Type B pancreatic cell (in vitro differentiated cells): ENCODE data around the gene FILIP1. TPM values are rescaled to one million over a fixed set of nuclear protein-coding genes. Genes with fewer than 3 reads are reported as not detected.

Experiments used
- DNase-seq: peaks from one replicate; pipeline ENCODE4 v3.0.0; 2021; ENCODE audit warnings: mixed read lengths; ENCODE audit not compliant: unreplicated experiment; ENCODE audit errors: extremely low spot score
- H3K27ac Mint-ChIP-seq: 2 replicates; pipeline ENCODE4 v1.8.0; 2021; ENCODE audit warnings: mild to moderate bottlenecking, mixed read lengths
- H3K27me3 Mint-ChIP-seq: 2 replicates; pipeline ENCODE4 v1.8.0; 2021; ENCODE audit warnings: mixed read lengths
- H3K36me3 Mint-ChIP-seq: 2 replicates; pipeline ENCODE4 v1.8.0; 2021; ENCODE audit warnings: mixed read lengths
- H3K4me1 Mint-ChIP-seq: one replicate; pipeline ENCODE4 v1.8.0; 2021; ENCODE audit warnings: mixed read lengths; ENCODE audit not compliant: unreplicated experiment
- H3K4me3 Mint-ChIP-seq: 2 replicates; pipeline ENCODE4 v1.8.0; 2021; ENCODE audit warnings: mild to moderate bottlenecking, mixed read lengths
- H3K9me3 Mint-ChIP-seq: 2 replicates; pipeline ENCODE4 v1.8.0; 2021; ENCODE audit warnings: mixed read lengths
- total RNA-seq: library from RNA; stranded (reverse); gene quantifications from 2 replicates; pipeline ENCODE4 v1.2.1, GENCODE V29; 2021; ENCODE audit warnings: low replicate concordance
- TF ChIP-seq, protein P1 (sequence below): fragments of 200-600 bp; sonication (generic); conservative IDR thresholded peaks from 2 replicates; pipeline ENCODE4 v1.5.0; 2021; ENCODE audit warnings: antibody characterized with exemption, mild to moderate bottlenecking

FILIP1 gene
- total RNA-seq, 1 donor from 2014 or later, result 5.0 TPM

DNA sequence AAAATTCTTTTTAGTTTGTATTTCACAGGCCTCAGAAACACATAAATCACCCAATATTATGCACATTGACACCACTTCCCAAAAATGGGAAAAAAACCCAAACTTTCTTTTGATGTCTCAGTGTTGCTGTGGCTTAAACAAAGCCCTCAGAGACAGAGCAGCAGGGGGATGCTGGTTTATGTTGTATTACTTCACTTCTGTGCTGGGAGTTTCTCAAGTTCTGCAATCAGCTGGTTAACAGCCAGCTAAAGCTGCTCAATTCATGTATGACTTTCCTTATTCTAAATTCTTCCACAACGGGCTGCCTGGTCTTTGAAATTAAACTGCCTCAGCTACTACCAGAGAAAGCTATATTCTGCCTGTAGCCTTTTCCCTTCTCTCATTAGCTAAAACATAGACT lies 5.6 kb downstream of the FILIP1 start:
- no peak overlapping the region for H3K27ac Mint-ChIP-seq

DNA sequence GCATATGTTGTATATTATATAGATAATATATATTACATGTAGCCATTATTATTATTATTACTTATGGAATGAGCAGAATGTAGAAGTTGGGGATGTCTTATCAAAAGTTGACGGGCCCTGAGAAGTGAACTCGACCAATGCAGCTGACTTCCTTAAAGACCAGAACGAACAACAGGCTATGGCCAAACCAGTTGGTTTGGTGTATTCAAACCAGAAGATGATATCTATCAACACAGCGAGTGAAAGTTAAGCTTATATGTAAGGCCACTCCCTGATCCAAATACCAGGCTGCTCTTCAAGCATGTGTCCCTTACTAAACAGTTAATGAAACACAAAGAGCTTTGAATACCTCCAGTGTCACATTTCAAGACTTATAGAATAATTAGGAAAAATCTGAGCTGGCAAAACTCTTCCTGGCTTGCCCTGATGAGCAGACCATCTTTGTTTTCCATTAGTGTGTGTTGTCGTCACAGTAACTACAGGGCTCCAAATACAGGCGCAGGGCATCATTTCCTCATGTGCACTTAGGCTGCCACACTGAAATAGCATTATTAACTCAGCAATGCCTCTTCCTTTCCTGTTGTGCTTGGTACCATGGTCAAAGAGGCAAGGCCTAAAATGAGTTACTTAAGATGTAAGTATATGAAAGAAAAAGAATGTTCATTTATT lies 6.6 kb downstream of the FILIP1 start:
- Mint-ChIP-seq H3K36me3 (no peaks in the 10 kb centered on the region), H3K9me3 (no peaks in the 10 kb centered on the region), H3K4me3 (peak overlapping the region; percentile 49), H3K4me1 (peaks cover 19% of the 10 kb centered on the region), H3K27me3 (no peaks in the 10 kb centered on the region), H3K27ac (peak overlapping the region; percentile 89)
- DNase-seq, result no peak
- TF ChIP-seq, protein P1, sequence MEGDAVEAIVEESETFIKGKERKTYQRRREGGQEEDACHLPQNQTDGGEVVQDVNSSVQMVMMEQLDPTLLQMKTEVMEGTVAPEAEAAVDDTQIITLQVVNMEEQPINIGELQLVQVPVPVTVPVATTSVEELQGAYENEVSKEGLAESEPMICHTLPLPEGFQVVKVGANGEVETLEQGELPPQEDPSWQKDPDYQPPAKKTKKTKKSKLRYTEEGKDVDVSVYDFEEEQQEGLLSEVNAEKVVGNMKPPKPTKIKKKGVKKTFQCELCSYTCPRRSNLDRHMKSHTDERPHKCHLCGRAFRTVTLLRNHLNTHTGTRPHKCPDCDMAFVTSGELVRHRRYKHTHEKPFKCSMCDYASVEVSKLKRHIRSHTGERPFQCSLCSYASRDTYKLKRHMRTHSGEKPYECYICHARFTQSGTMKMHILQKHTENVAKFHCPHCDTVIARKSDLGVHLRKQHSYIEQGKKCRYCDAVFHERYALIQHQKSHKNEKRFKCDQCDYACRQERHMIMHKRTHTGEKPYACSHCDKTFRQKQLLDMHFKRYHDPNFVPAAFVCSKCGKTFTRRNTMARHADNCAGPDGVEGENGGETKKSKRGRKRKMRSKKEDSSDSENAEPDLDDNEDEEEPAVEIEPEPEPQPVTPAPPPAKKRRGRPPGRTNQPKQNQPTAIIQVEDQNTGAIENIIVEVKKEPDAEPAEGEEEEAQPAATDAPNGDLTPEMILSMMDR, result no peak

More for the DNA sequence above, 5.6 kb downstream of the FILIP1 start:
- no peaks in the 10 kb centered on the region for H3K27me3 Mint-ChIP-seq
- TF ChIP-seq, protein P1, result no peak
- H3K36me3 Mint-ChIP-seq, result no peaks in the 10 kb centered on the region
- no peak for DNase-seq
- H3K4me1 Mint-ChIP-seq, result peaks cover 19% of the 10 kb centered on the region
- no peaks in the 10 kb centered on the region for H3K9me3 Mint-ChIP-seq
- no peak overlapping the region for H3K4me3 Mint-ChIP-seq

DNA sequence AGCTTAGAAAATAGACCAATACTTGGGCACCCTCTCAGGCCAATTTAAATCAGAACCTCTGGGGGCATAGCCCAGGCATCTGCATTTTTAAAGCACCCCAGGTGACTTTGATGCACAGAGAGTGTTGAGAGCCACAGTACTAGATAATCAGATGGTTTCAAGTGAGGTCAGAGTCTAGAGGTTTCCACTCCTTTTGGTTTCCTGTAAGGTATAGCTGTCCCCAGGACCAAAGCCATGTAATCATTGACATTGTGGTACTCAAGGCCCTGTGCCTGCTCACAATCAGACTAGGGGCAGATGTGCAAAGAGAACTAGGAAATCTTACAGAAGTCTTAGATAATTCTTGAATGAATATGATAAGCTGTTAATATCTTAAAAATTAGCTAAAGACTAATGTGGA lies 9.1 kb downstream of the FILIP1 start:
- Mint-ChIP-seq H3K27ac (no peak overlapping the region), H3K4me3 (no peak overlapping the region), H3K27me3 (no peaks in the 10 kb centered on the region), H3K36me3 (no peaks in the 10 kb centered on the region), H3K9me3 (no peaks in the 10 kb centered on the region), H3K4me1 (peaks cover 25% of the 10 kb centered on the region)
- TF ChIP-seq, protein P1, result no peak
- no peak for DNase-seq

DNA sequence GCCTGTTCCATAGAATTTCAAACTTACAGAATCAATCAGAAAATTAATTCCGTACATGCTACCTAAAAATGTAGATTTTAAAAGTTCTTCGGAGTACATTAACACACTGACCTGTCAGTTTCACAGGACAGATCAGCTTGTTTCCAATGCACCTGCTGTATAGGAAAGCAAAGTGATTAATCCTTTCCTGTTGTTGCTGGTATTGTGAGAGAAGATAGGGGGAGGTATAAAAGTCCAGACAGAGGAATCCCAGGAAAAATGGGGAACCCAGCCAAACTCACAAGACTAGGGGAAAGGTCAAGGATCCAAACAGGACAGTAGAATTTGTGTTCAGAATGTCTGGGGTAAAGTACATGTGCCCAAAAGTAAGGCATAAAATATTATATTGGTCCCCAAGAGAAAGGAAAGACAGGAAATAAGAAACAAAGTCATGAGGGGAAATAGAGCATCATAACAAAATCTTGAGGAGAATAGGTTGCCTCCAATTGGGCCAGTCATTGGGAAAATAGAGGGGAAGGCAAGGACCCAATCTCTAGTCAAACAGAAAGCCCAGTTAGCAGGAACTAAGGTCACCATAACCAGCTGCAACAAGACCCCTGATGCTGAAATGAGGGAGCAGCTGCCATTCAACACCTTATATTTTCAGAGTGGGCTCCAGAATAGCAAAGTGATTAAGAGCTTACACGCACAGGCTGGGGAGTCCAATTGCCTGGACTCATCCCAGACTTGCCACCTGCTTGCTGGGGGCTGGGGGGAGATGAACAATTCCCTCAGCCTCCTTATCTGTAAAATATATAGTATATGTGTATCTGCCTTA lies 10.3 kb downstream of the FILIP1 start:
- Mint-ChIP-seq H3K36me3 (no peaks in the 10 kb centered on the region), H3K27me3 (no peaks in the 10 kb centered on the region), H3K4me3 (no peak overlapping the region), H3K9me3 (no peaks in the 10 kb centered on the region), H3K27ac (no peak overlapping the region), H3K4me1 (peaks cover 16% of the 10 kb centered on the region)
- TF ChIP-seq, protein P1, result no peak
- DNase-seq, result no peak

DNA sequence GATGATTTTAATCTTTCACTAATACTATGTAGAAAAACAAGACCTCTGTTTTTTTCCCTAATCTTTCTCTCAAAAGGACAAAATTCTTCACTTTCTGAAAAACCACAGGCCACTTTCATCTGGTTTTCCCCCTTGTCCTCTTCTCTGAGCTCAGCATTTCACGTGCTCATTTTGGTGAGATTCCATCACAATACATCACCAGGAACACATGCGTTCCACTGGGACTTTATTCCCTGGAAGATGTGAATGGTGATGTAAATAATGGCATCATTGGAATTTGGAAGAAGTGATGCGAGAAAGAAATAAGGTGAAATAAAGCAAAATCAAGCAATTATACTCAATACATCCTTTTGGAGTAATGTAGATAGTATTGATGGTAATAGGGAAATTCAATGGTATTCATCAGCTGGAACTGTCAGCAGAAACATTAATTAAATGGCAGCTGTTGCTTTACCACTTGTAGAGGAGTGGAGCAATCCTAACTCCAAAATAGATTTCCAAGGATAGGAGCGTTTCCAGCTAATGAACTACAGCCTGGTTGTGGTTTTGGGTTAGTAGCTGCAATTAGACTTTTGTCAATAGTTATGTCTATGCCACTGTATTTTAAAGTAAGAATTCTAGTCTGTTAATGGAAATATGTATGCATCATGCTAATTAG lies 11.5 kb downstream of the FILIP1 start:
- Mint-ChIP-seq H3K4me3 (no peak overlapping the region), H3K9me3 (no peaks in the 10 kb centered on the region), H3K4me1 (peaks cover 7% of the 10 kb centered on the region), H3K27ac (no peak overlapping the region), H3K36me3 (no peaks in the 10 kb centered on the region), H3K27me3 (no peaks in the 10 kb centered on the region)
- DNase-seq, result no peak
- TF ChIP-seq, protein P1, result no peak
